ENCODE measurements around the gene DNAAF2. TPM values are rescaled to one million over a fixed set of nuclear protein-coding genes. Genes with fewer than 3 reads are reported as not detected.
A peak's percentile ranks its signal among the peaks of the same experiment; 100 is the strongest.
"Not testable (repeated sequence)": the region's sequence is repeated elsewhere in the genome, so short reads cannot be mapped to it uniquely, and the experiment has no call there.

Gene DNAAF2
- total RNA-seq, 1 experiment from 2014 or later: 11.0 TPM

- DNase-seq (ENCODE audit: low read depth): no peak
- in situ Hi-C loops (cut with HindIII; ENCODE audit: low pct_unique_long_range_greater_than_20kb, low sequenced_read_pairs): no loop called here
Measured at GRCh38 chr14:49623387-49623786, 11.7 kb downstream of the DNAAF2 start.

- DNase-seq (ENCODE audit: low read depth): no peak
- in situ Hi-C loops (cut with HindIII; ENCODE audit: low pct_unique_long_range_greater_than_20kb, low sequenced_read_pairs): no loop called here
Measured at GRCh38 chr14:49622022-49622607, 12.9 kb downstream of the DNAAF2 start.

- in situ Hi-C loops (cut with HindIII; ENCODE audit: low pct_unique_long_range_greater_than_20kb, low sequenced_read_pairs): no loop called here
- no peak for DNase-seq (ENCODE audit: low read depth)
Measured at GRCh38 chr14:49621114-49621881, 13.7 kb downstream of the DNAAF2 start.

GRCh38 chr14:49620182-49621113 lies 14.6 kb downstream of the DNAAF2 start, which contains the start of the genes MGAT2 and RPL36AL:
MGAT2 (plus strand) TSS chr14:49620799; CDS start chr14:49621269, 470 bp downstream.
RPL36AL (minus strand) TSS chr14:49620626; CDS start chr14:49619104, 1,522 bp downstream.
- peak; percentile 97 for DNase-seq (ENCODE audit: low read depth)

GRCh38 chr14:49619730-49620129 lies 15.3 kb downstream of the DNAAF2 start:
- in situ Hi-C loops (cut with HindIII; ENCODE audit: low pct_unique_long_range_greater_than_20kb, low sequenced_read_pairs): no loop called here

More at GRCh38 chr14:49620182-49621113, 14.6 kb downstream of the DNAAF2 start, which contains the start of the genes MGAT2 and RPL36AL:
- in situ Hi-C loops (cut with HindIII; ENCODE audit: low pct_unique_long_range_greater_than_20kb, low sequenced_read_pairs): no loop called here

GRCh38 chr14:49619273-49619672 lies 15.8 kb downstream of the DNAAF2 start:
- in situ Hi-C loops (cut with HindIII; ENCODE audit: low pct_unique_long_range_greater_than_20kb, low sequenced_read_pairs): not testable (repeated sequence)

More at GRCh38 chr14:49619730-49620129, 15.3 kb downstream of the DNAAF2 start:
- no peak for DNase-seq (ENCODE audit: low read depth)

GRCh38 chr14:49617852-49618519 lies 17.1 kb downstream of the DNAAF2 start:
- no peak for DNase-seq (ENCODE audit: low read depth)
- in situ Hi-C loops (cut with HindIII; ENCODE audit: low pct_unique_long_range_greater_than_20kb, low sequenced_read_pairs): no loop called here

More at GRCh38 chr14:49619273-49619672, 15.8 kb downstream of the DNAAF2 start:
- DNase-seq (ENCODE audit: low read depth): not testable (repeated sequence)

- in situ Hi-C loops (cut with HindIII; ENCODE audit: low pct_unique_long_range_greater_than_20kb, low sequenced_read_pairs): no loop called here
- no peak for DNase-seq (ENCODE audit: low read depth)
Measured at GRCh38 chr14:49615776-49616175, 19.3 kb downstream of the DNAAF2 start.

- in situ Hi-C loops (cut with HindIII; ENCODE audit: low pct_unique_long_range_greater_than_20kb, low sequenced_read_pairs): no loop called here
Measured at GRCh38 chr14:49614196-49614595, 20.8 kb downstream of the DNAAF2 start.

GRCh38 chr14:49612671-49613070 lies 22.4 kb downstream of the DNAAF2 start:
- no peak for DNase-seq (ENCODE audit: low read depth)
- in situ Hi-C loops (cut with HindIII; ENCODE audit: low pct_unique_long_range_greater_than_20kb, low sequenced_read_pairs): no loop called here

More at GRCh38 chr14:49614196-49614595, 20.8 kb downstream of the DNAAF2 start:
- DNase-seq (ENCODE audit: low read depth): no peak

GRCh38 chr14:49612251-49612650 lies 22.8 kb downstream of the DNAAF2 start:
- DNase-seq (ENCODE audit: low read depth): no peak
- in situ Hi-C loops (cut with HindIII; ENCODE audit: low pct_unique_long_range_greater_than_20kb, low sequenced_read_pairs): no loop called here

GRCh38 chr14:49607583-49607982 lies 27.5 kb downstream of the DNAAF2 start:
- in situ Hi-C loops (cut with HindIII; ENCODE audit: low pct_unique_long_range_greater_than_20kb, low sequenced_read_pairs): no loop called here
- no peak for DNase-seq (ENCODE audit: low read depth)

GRCh38 chr14:49598485-49599300 lies 36.4 kb downstream of the DNAAF2 start, which contains the start of gene LRR1:
LRR1 (plus strand) TSS chr14:49598940; CDS start chr14:49599021, 81 bp downstream.
- DNase-seq (ENCODE audit: low read depth): peak; percentile 88
- in situ Hi-C loops (cut with HindIII; ENCODE audit: low pct_unique_long_range_greater_than_20kb, low sequenced_read_pairs): no loop called here

GRCh38 chr14:49598189-49598484 lies 36.9 kb downstream of the DNAAF2 start:
- DNase-seq (ENCODE audit: low read depth): no peak
- in situ Hi-C loops (cut with HindIII; ENCODE audit: low pct_unique_long_range_greater_than_20kb, low sequenced_read_pairs): no loop called here

GRCh38 chr14:49594347-49595091 lies 40.5 kb downstream of the DNAAF2 start:
- in situ Hi-C loops (cut with HindIII; ENCODE audit: low pct_unique_long_range_greater_than_20kb, low sequenced_read_pairs): no loop called here
- no peak for DNase-seq (ENCODE audit: low read depth)

- DNase-seq (ENCODE audit: low read depth): no peak
- in situ Hi-C loops (cut with HindIII; ENCODE audit: low pct_unique_long_range_greater_than_20kb, low sequenced_read_pairs): no loop called here
Measured at GRCh38 chr14:49593016-49593415, 42.0 kb downstream of the DNAAF2 start.

- DNase-seq (ENCODE audit: low read depth): no peak
- in situ Hi-C loops (cut with HindIII; ENCODE audit: low pct_unique_long_range_greater_than_20kb, low sequenced_read_pairs): no loop called here
Measured at GRCh38 chr14:49589387-49589786, 45.7 kb downstream of the DNAAF2 start.

Measured in Caki2 (cell line).